A673 (cell line): ENCODE measurements around the gene CPLX1.

Experiments used
- CTCF ChIP-seq: fragments of 300-800, 200-600 bp; sonication (generic); conservative IDR thresholded peaks from 2 replicates; pipeline ENCODE4 v1.5.1; 2017; ENCODE audit warnings: low read depth, mild to moderate bottlenecking, antibody characterized with exemption, low read length, moderate library complexity, mixed read lengths
- EZH2 ChIP-seq: fragments of 200-600 bp; sonication (generic); IDR thresholded peaks from 2 replicates; pipeline ENCODE4 v1.6.1; 2017; ENCODE audit warnings: borderline replicate concordance, low read depth, mild to moderate bottlenecking, mixed read lengths, antibody characterized with exemption, low read length; ENCODE audit not compliant: poor library complexity, severe bottlenecking

DNA sequence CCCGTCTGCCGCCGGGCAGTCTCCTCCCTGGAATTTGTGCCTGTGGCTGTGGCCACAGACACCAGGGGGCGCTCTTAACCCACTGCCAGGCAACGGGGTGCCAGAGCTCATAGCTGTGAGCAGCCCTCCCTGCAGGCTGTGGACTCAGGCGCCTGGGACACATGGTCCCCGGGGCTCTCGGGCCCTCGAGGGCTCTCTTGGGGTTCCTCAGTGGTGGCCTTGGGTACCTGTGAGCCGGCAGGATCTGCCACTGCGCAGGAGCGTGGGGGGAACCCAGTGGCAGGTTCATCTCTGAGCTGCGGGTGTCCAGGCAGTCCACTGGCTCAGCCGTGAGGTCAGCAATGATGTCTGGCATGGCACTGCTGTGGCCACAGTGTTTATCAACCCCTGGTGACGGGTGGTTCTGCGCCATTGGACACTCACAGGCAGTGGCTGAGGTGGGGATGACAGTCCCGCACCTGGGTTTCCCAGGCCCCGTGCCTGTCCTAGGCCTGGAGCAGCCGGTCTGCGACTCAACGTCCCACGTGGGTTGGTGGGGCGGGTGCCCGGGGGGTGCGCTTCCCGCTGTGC, 83.1 kb downstream of the CPLX1 start:
- TF ChIP-seq CTCF (peak; percentile 93), EZH2 (no peak)
